Measurements from ENCODE around the gene TEX9.
"Not testable (repeated sequence)": the region's sequence is repeated elsewhere in the genome, so short reads cannot be mapped to it uniquely, and the experiment has no call there.

The TEX9 gene

DNA sequence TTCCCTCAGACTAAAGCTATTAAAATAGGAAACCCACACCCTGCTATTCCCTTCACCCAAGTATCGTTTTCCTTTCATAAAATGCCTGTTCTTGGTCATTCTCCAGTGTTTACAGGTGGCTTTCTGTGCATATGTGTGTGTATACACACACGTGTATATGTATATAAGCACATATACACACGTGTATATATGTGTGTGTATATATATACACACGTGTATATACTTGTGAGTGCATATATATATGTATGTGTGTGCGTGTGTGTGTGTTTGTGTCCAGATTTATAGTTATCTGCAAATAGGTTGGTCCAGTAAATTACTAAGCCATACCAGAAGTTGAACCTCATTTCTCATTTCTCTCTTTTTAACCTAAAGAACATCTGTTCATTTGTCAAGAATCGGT, 15.7 kb upstream of the TEX9 start:
- no peak overlapping the region for H3K4me3 ChIP-seq (ENCODE audit: low read length)
- no peak for TF ChIP-seq ZNF274 (IDR thresholded peaks at IDR 0.05; ENCODE audit: low read depth, low read length)

- TF ChIP-seq ZNF274 (IDR thresholded peaks at IDR 0.05; ENCODE audit: low read depth, low read length): no peak
Observed at GRCh38 chr15:56351353-56351752, 13.9 kb upstream of the TEX9 start.

DNA sequence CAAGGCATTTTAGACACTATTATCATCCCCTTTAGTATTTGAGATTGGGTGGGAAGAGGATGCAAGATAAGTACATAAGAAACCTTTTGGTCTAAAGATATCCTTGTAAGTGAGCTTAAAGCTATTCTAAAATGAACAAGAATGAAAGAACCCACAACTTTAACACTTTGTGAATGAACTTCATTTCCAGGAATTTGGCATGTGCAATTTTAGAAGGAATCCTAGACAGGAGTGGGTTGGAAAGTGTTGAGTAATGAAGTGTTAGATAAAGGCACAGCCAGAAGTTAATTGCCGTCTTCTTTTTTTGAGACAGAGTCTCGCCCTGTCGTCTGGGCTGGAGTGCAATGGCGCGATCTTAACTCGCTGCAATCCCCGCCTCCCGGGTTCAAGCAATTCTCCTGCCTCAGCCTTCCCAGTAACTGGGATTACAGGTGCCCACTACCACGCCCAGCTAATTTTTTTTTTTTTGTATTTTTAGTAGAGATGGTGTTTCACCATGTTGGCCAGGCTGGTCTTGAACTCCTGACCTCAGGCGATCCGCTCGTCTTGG, 13.2 kb upstream of the TEX9 start:
- no peak for TF ChIP-seq ZNF274 (IDR thresholded peaks at IDR 0.05; ENCODE audit: low read depth, low read length)
- H3K4me3 ChIP-seq (ENCODE audit: low read length): no peak overlapping the region

More at GRCh38 chr15:56351353-56351752, 13.9 kb upstream of the TEX9 start:
- no peak overlapping the region for H3K4me3 ChIP-seq (ENCODE audit: low read length)

DNA sequence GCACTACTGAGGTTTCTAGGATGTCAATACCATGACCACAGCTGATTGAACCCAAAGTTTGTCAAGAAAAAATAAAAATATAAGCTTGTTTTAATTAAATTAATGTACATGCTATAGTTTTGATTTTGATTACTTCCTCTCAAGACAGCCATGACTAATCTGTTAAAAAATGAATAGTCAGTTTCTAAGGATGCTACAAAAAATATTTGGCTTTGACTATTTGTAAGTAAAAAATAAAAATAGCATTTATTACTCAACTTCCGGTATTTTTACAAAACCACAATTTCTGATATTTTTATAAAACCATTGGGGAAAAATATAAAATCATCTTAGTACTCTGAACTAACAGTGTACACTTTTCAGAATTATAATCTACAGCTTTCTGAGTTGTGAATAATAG, 12.1 kb upstream of the TEX9 start:
- no peak overlapping the region for H3K4me3 ChIP-seq (ENCODE audit: low read length)
- no peak for TF ChIP-seq ZNF274 (IDR thresholded peaks at IDR 0.05; ENCODE audit: low read depth, low read length)

GRCh38 chr15:56353740-56354139, 11.5 kb upstream of the TEX9 start:
- no peak overlapping the region for H3K4me3 ChIP-seq (ENCODE audit: low read length)
- no peak for TF ChIP-seq ZNF274 (IDR thresholded peaks at IDR 0.05; ENCODE audit: low read depth, low read length)

DNA sequence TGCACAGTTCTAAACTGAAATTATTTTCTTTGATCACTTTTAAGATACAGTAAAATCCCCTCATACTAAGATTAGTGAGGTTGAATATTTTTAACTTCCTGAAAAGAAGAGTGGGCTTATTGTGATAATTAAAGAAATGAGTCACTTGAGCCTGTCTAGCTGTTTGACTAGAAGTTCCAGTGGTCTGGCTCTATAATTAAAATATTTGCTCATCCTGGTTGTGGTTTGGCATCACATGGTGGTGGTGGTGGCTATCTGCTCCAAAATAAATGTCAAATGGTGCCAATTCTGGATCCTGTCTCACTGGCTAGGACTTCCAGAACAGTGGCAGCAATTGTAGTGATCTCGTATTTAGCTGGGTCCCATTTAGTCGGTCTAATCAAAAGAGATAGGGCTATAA, 8.6 kb upstream of the TEX9 start:
- no peak overlapping the region for H3K4me3 ChIP-seq (ENCODE audit: low read length)
- TF ChIP-seq ZNF274 (IDR thresholded peaks at IDR 0.05; ENCODE audit: low read depth, low read length): no peak

DNA sequence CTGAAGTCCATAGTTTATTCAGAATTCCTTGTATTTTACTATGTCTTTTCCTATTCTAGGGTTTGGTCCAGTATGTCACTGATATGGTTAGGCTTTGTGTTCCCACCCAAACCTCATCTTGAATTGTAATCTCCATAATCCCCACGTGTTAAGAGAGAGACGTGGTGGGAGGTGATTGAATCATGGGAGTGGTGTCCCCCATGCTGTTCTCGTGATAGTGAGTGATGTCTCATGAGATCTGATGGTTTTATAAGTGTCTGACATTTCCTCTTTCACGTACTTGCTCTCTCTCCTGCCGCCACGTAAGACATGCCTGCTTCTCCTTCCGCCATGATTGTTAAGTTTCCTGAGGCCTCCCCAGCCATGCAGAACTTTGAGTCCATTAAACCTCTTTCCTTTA, 6.6 kb upstream of the TEX9 start:
- H3K4me3 ChIP-seq (ENCODE audit: low read length): no peak overlapping the region
- TF ChIP-seq ZNF274 (IDR thresholded peaks at IDR 0.05; ENCODE audit: low read depth, low read length): no peak

DNA sequence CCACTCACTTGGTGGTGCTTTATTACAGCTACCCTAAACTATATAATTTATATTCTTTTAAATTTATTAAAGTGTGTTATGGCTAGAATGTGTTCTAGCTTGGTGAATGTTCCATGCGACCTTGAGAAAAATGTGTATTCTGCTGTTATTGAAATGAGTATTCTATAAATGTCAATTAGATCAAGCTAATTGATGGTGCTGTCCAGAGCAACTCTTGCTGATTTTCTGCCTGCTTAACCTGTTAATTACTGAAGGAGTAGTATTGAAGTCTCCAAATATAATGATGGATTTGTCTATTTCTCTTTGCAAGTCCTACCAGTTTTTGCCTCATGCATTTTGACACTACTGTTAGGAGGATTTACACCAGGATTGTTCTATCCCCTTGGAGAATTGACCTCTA, 3.2 kb upstream of the TEX9 start:
- H3K4me3 ChIP-seq (ENCODE audit: low read length): no peak overlapping the region
- no peak for TF ChIP-seq ZNF274 (IDR thresholded peaks at IDR 0.05; ENCODE audit: low read depth, low read length)

DNA sequence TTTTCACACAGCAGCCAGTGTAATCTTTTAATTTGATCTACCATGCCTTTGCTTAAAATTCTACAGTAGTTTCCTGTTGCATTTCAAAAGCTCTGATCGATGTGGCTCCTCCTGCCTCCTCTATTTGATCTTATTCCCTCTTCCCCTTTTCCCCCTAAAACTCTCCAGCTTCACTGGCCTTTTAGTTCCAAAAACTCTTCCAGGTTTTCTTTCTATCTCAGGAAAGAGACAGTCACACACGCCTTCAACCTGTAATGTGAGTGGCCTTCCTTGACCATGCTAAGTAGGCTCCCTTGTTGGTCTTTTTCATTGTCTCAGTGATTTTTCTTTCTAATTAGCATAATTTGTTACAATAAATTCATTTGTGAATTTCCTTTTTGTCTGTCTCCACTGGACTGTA, 985 bp downstream of the TEX9 start:
- H3K4me3 ChIP-seq (ENCODE audit: low read length): peak overlapping the region; percentile 95
- no peak for TF ChIP-seq ZNF274 (IDR thresholded peaks at IDR 0.05; ENCODE audit: low read depth, low read length)

DNA sequence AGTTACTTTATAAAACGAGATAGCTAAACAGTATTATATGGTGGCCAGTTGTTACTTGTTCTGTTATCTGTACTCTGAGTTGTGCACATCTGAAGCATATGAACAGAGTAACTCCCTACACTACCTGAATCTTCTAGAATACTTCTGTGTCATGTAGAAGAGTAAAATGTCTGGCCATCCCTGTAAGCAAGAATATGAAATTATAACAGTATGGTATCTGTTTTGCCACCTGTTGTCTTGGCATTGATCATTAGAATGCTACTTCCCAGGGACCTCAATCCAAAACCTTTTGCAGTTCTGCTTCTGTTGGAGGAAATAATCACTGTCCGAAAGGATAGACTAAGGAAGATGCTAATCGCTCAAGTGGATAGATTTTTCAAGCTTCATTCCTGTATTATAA, 1.9 kb downstream of the TEX9 start:
- no peak for TF ChIP-seq ZNF274 (IDR thresholded peaks at IDR 0.05; ENCODE audit: low read depth, low read length)
- no peak overlapping the region for H3K4me3 ChIP-seq (ENCODE audit: low read length)

DNA sequence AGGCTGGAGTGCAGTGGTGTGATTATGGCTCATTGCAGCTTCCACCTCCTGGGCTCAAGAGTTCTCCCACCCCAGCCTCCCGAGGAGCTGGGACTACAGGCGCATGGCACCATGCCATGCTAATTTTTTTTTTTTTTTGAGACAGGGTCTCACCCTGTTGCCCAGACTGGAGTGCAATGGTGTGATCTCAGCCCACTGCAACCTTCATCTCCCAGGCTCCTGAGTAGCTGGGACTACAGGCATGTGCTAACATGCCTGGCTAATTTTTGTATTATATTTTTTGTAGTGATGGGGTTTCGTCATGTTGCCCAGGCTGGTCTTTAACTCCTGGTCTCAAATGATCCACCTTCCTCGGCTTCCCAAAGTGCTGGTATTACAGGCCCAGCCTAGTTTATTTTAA, 4.0 kb downstream of the TEX9 start:
- no peak overlapping the region for H3K4me3 ChIP-seq (ENCODE audit: low read length)
- TF ChIP-seq ZNF274 (IDR thresholded peaks at IDR 0.05; ENCODE audit: low read depth, low read length): no peak

DNA sequence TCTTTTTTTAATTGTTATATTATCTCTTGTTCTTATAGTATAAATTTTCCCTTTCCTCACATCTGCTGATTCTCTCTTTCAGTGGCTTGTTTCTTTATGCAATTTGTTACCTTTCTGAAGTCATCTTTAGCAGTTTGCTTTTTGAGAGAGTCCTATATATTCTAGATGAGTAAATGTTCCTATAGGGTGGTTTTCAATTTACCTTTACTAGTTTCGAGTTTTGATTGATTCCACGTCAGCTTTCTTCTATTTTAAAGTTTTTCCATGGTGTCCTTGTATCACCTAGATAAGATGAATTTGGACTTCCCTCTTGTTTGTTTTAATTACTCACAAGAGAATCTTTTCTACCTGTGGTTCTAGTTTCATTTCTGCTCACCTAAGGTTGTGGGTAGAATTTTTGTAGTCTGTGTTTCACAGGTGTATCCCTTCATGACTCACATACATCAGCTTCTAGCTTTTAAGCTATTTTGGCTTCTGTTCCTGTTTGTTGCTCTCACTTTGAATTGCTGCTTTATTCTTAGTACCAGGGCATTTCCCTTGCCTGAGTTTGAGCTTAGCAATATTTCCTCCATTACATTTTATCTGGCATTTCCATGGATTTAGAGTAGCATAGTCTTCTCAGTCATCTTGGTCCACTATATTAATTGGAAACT, 6.4 kb downstream of the TEX9 start:
- TF ChIP-seq ZNF274 (IDR thresholded peaks at IDR 0.05; ENCODE audit: low read depth, low read length): no peak
- no peak overlapping the region for H3K4me3 ChIP-seq (ENCODE audit: low read length)

GRCh38 chr15:56374693-56375092, 9.5 kb downstream of the TEX9 start:
- H3K4me3 ChIP-seq (ENCODE audit: low read length): not testable (repeated sequence)

DNA sequence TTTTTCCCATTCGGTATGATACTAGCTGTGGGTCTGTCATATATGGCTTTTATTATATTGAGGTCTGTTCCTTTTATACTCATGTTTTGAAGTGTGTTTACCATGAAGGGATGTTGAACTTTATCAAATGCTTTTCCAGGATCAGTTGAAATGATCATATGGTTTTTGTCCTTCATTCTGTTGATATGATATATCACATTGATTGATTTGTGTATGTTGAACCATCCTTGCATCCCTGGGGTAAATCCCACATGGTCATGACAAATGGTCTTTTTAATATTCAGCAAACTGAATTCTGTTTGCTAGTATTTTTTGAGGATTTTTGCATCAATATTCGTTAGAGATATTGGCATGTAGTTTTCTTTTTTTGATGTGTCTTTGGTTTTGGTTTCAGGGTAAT, 12.6 kb downstream of the TEX9 start:
- H3K4me3 ChIP-seq (ENCODE audit: low read length): not testable (repeated sequence)

DNA sequence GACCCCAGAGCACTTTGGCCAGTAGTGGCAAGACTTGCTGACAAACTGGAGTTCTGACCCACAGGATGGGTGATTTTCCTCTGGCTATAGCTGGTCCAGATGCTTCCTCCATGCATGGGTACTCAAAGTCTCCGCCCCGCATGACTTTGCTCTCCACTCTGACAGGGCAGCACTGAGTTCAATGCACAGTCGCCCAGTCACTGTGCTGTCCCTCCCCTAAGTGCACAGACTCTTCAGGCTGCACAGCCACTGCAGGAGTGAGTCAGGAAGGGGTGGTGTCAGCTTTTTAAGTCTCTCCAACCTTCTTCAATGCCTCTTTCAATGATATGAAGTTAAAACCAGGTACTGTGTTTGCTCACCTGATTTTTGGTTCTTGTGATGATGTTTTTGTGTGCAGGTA, 17.8 kb downstream of the TEX9 start:
- H3K4me3 ChIP-seq (ENCODE audit: low read length): no peak overlapping the region

DNA sequence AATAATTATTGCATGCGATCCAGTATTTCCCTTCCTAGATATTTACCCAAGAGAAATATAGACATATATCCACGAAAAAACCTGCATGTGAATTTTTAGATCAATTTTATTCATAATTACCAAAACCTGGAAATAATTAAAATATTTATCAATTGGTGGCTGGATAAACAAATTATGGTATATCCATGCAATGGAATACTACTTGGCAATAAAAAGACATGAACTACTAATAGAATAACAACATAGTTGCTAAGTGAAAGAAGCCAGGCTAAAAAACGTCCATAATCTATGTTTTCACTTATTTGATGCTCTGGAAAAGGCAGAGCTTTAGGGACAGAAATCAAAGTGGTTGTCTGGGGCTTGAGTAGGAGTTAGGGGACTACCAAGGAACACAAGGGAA, 20.7 kb downstream of the TEX9 start:
- TF ChIP-seq ZNF274 (IDR thresholded peaks at IDR 0.05; ENCODE audit: low read depth, low read length): no peak
- no peak overlapping the region for H3K4me3 ChIP-seq (ENCODE audit: low read length)

More for the DNA sequence above, 17.8 kb downstream of the TEX9 start:
- no peak for TF ChIP-seq ZNF274 (IDR thresholded peaks at IDR 0.05; ENCODE audit: low read depth, low read length)

Measured in GM08714 (cell line).